ENCODE measurements around the gene IGFBP6.

Gene IGFBP6

DNA sequence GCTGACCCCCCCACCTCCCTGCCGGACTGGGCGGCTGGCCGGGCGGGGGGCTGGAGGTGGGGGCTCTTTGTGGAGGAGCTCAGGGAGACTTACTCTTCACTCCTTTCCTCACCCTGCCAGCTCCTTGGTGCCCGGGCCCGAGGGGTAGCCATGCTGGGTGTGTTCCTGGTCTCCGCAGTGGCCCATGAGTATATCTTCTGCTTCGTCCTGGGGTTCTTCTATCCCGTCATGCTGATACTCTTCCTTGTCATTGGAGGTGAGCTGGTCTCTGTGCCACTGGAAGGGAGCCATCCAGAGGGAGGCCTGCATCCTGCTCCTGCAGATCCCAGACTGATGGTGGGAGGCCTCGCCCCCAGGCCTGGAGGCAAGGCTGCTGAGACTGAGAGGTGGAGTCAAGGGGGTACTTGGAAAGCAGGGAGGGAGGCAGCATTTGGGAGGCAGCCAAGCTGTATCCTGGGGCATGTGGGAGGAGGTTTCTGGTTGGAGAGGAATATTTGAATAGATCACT is 25.5 kb downstream of the IGFBP6 start:
- no peak for DNase-seq

DNA sequence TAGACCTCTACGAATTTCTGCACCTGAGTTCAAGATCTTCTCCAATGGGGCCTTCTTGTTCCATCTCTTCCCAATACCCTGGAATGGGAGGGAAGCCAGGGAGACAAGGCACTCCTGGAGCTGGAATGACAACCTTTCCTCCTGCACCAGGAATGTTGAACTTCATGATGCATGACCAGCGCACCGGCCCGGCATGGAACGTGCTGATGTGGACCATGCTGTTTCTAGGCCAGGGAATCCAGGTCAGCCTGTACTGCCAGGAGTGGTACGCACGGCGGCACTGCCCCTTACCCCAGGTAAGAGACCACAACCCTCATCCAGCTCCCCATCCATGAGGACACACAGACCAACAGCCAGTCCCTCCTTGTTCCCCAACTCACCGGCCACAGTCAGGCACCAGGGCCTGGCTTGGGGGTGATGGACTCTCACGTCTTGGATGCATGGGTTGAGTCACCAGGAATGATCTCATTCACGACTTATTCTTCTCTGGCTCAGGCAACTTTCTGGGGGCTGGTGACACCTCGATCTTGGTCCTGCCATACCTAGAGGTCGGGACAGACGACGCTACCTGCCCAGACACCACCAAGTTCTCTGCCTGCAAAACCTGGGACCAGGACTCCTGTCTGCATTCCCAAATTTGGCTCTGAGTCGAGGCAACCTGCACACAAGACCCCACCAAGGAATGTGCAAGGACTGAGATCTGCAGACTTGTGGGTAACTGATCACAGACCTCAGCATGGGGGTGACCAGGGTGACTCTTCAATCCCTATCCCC is 26.3 kb downstream of the IGFBP6 start:
- DNase-seq, result no peak

DNA sequence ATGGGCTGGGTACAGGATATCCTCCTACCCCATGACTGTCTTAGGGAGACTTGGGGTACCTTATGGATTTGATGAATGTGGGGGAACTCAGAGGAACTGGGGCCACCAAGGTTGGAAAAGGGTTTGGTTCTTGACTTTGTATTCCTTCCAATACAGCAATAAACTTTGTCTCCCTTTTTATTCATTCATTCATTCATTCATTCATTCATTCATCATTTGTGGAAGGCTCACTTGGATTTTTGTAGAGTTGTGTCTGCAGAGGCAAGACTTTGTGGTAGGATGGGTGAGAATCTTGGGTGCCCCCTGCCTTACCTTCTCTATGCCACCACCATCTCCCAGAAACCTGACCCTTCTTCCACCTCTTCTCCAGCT is 26.9 kb downstream of the IGFBP6 start:
- no peak for DNase-seq

DNA sequence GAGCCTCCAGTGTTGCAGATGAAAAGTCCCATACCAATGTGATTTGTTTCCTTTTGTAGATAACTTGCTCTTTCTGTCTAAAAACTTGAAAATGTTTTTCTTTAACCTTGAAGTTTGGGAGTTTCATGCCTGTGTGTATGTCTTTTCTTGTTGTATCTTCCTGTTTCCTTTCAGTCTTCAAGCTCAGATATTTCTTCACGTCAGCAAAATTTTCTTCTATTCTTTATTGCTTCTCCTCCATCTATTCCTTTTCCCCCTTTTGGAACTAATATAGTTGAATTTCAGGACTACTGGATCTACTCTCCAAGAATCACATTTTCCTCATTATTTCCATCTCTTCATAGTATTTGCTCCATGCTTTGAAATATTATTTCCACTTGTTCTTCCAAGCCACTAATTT is 29.7 kb downstream of the IGFBP6 start:
- no peak for DNase-seq

- DNase-seq, result no peak
These were observed 31.5 kb downstream of the IGFBP6 start for GRCh38 chr12:53128780-53129569.

GRCh38 chr12:53131844-53132243 is 34.4 kb downstream of the IGFBP6 start:
- no peak for DNase-seq

GRCh38 chr12:53133722-53134121 is 36.3 kb downstream of the IGFBP6 start:
- no peak for DNase-seq

DNA sequence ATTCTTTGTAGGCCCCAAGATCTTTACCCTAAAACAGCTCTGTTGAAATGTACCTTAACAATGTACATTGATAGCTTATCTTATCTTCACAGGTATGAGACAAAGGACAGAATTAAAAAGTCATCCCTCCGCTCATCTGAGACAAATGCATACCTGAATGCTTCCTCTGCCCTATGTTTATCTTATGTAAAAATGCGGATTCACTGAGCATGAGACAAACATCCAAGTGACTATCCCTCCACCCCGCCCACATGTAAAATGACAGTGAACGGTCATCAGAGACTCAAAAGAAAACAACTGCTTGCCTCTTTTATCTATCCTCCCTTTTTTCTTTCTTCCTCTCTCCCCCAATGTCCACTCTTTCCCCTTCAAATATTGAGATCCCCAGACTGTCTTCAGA is 45.9 kb downstream of the IGFBP6 start:
- DNase-seq, result no peak

DNA sequence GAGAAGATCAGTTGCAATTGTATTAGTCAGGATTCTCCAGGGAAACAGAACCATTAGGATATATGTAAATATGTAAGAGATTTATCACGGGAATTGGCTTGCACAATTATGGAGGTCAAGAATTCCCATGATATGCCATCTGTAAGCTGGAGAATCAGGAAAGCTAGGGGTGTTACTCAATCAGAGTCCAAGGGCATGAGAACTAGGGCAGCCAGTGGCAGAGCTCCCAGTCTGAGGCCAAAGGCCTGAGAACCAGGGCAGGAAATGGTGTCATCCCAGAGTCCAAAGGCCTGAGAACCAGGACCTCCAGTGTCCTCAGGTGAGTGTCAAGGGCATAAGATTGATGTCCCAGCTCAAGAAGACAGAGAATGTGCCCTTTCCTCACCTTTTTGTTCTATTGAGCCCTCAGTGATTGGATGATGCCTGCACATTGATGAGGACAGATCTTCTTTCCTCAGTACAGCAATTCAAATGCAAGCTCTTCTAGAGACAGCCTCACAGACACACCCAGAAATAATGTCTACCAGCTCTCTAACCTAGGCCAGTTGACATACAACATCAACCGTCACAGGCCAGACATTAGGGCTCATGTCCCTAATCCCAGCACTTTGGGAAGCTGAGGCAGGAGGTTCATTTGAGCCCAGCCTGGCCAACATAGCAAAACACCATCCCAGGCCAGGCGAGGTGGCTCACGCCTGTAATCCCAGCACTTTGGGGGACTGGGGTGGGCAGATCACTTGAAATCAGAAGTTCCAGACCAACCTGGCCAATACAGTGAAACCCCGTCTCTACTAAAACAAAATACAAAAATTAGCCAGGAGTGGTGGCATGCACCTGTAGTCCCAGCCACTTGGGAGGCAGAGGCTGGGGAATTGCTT is 48.2 kb downstream of the IGFBP6 start:
- DNase-seq, result no peak

- no peak for DNase-seq
These were observed 49.7 kb downstream of the IGFBP6 start for GRCh38 chr12:53147181-53147580.

DNA sequence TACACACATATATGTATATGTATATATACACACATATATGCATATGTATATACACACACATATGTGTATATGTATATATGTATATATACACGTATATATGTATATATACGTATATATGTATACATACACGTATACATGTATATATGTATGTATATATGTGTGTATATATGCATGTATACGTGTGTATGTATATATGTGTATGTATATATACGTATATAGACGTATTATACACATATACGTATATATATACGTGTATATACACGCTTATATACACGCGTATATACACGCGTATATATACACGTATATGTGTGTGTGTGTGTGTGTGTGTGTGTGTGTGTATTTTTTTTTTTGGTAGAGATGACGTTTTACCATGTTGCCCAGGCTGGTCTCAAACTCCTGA is 50.2 kb downstream of the IGFBP6 start:
- no peak for DNase-seq

DNA sequence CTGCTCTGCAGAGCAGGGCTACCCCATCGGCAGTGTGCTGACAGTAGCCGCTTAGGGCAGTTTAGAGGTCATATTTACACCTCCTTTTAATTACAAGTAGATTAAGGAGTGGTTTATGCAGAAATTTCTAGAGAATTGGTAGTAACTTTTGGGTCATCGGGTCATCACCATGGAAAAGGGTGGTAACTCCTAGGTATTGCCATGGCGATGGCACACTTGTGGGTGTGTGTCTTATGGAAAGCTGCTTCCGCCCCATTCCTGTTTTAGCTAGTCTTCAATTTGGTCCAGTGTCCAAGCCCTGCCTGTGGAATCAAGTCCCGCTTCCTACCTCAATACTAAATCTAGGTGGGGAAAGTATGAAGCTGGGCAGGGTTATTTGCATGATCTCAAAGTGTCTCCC is 53.6 kb downstream of the IGFBP6 start:
- DNase-seq, result no peak

All from activated CD4-positive, alpha-beta T cell treated with anti-CD3 and anti-CD28 coated beads for 4 hours (primary cell).